NCI-H526 (cell line): ENCODE results near the gene RALY.

Source experiments
- DNase-seq, 2 experiments: peaks; one replicate each; lab custom pipeline; 2025; lab: John Stamatoyannopoulos, UW

The RALY gene

GRCh38 chr20:34076952-34077351 lies 83.2 kb downstream of the RALY start:
- DNase-seq = no peak

DNA sequence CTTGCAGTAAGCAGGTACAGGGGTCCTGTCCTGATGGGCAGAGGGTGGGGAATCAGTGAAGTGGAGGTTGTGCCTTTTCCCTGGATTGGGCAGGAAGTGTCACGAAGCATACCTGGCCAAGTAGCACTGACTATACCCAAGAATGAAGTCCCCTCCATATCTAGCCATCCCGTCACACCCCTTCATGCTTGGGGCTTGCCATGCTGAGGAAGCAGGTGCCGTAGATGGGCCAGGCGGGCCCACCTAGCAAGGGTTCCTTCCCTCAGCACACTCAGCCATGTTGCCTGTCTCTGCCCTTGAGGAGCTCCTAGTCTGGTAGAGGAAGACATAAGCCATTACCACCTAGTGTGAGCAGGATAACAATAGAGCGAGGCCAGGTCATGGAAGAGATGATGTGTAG lies 84.8 kb downstream of the RALY start:
- DNase-seq = no peak

- no peak for DNase-seq
Measured at GRCh38 chr20:34079818-34080217, 86.1 kb downstream of the RALY start.

- no peak for DNase-seq
Measured at GRCh38 chr20:34082232-34082887, 88.6 kb downstream of the RALY start.

DNA sequence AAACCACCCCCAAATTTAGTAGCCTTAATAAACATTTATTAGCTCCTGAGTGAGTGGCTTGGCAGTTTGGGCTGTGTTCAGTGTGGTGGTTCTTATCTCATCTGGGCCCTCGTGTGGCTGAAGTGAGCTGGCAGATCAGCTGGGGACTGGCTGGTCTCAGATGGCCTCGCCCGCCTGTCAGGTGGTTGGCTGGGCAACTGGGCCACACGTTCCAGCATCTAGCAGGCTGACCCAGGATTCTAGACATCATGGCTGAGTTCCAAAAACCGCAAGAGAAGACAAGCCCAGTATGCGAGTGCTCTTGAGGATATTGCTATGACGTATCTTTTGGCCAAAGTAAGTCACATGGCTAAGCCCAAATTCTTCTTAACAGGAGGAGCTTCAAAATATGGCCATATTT lies 89.4 kb downstream of the RALY start:
- no peak for DNase-seq

DNA sequence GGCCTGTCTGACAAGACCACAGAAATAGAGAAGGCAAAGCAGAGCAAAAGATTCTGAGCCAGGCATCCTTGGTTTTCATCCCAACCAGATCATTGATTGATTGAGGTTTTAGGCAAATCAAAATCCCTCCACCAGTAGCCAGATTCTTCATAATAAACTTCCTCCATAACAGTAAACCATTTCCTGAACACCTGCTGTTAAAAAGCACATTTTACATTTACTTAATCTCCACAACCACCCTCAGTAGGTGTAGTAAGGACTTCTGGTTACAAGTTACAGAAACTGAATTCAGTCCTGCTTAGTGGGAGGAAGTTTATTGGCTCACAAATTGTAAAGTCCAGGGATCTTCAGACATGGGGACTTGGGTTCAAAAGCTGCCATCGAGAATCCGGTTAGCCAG lies 90.1 kb downstream of the RALY start:
- no peak for DNase-seq

DNA sequence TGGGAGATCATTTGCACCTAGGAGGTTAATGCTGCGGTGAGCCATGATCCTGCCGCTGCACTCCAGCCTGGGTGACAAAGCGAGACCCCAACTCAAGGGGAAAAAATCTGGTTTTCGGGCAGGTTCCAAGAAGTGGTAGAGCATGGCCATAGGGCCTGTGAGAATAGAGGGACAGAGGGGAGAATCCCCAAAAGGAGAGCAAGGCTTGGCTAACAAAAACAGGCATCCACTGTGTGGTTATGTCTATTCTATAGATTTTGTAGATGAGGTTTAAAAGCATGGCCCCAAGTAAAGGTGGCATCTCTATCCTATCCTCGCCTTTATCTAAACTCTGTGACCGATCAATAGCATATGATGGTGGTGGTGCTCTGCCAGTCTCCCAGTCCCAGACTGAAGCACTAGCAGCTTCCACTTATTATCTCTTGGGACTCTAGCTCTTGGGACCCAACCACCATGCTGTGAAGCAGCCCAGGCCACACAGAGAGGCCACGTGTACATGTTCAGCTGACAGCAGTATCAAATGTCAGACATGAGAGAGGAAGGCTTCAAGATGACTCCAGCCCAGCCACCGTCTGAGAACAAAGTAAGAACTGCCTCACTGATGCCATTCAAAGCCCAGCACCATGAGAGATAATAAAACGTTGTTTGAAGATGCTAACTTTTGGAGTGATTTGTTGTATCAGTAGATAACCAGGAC lies 90.7 kb downstream of the RALY start:
- no peak for DNase-seq

DNA sequence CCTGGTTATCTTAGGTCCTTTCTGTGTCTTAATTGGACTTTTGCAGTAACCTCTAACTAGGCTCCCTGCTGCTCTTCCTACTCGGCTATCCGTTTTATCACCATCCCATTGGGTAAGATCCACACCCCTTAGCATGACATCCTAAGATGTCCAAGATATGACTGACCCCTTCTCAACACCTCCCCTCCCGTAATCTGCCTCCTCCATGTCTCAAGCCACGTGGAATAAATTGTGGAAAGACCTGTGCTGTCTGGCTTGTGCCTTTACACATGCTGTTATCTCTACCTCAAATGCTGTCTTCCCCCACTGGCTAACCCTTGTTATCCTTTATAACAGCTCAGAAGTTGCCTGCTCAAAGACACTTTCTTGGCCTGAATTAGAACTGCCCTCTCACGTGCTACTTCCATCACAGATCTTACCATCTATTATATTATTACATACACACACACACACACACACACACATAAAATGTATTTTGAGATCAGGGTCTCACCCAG lies 91.9 kb downstream of the RALY start:
- DNase-seq = no peak

DNA sequence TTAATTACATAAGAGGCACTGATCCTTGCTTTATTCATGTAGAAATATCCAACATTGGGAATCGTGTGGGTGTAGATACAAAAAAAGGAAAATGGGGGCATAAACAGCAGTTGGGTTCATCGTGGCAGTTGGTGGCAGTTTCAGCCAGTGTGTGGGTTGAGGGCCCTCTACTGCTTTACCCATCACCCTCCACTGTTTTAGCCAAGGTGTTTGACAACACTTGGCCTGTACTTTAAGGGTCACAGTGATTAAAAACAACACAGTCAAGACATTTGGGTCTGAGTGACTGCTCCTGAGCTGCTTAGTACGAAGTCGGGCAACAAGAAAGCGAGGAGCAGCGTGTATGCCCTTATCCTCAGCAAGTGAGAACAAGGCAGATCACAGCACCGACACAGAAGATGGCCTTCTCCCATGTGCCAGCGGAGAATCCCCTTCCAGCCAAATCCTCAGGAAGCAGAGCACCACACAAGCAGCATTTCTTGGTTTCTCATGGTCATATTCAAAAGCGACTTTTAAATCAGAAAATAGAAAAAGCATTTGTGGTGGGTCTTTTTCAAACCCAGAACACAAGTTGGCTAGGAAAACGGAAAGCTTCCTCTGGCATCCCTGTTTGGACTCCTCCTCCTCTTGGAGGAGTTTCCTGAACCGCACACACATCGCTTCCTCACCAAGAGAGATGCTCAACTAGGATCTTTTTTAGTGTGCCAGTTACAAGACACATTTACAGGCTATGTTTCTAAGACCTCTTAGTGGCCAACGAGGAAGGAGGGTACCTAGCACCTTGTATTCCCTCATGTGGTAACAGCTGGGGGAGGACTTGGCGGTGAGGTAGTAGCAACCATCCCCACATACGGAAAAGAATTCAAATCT lies 94.8 kb downstream of the RALY start:
- no peak for DNase-seq

DNA sequence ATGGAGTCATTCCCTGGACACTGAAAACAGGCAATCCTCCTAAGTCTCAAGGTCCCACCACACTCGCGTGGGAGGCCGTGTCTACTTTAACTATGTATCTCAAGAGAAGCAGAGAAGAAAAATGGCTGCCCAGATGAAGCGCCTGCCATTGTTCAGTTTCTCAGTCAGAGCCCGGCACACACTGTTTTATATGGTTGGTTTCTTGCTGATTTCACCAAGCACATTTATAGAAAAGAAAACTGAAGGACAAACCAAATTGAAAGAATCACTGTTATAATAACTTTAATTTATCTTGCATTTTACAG lies 95.4 kb downstream of the RALY start:
- DNase-seq = no peak

DNA sequence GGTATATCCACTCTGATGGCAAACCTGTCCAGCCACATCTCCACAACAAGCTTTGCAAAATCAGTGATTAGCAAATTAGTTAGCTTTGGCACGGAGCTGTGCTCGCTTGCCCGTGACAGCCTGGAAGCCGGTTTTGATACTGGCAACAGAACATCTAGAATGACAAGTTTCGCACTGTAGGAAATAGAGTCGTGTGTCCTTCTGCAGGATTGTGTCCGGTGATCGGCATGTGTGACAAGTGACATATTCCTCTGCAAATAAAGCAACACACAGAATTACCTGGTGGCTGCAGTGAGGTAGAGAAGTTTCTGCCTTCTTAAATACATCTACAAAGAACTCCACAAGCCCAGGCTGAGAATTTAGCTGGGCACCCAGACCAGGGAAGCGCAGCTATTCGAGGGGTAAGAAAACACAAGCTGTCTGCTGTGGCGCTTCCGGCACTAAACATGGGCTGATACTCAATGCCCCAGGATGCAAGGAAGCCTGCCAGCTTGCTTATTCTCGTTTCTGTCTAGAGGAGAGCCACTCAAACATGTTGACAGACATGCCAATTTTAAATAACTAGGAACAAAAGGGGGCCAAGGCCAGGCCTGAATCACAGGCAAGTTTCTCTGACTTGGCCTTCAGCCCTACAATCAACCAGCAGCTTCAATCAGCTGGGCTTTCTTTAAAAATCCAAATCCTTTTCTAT lies 96.1 kb downstream of the RALY start:
- peak in 1 of 2 experiments; percentile 21 for DNase-seq

- no peak for DNase-seq
Measured at GRCh38 chr20:34090645-34091044, 96.9 kb downstream of the RALY start.

- no peak for DNase-seq
Measured at GRCh38 chr20:34091637-34092200, 98.0 kb downstream of the RALY start.

DNA sequence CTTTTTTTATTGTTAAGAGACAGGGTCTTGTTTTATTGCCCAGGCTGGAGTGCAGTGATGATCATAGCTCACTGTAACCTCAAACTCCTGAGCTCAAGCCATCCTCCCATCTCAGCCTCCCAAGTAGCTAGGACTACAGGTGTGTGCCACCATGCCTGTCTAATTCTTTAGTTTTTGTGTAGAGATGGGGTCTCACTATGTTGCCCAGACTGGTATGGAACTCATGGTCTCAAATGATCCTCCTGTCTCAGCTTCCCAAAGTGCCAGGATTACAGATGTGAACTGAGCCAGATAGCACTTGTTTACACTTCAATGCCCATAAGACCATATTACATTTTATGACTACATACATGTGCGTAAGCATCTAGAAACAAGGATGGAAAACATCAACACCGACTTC lies 100.2 kb downstream of the RALY start:
- DNase-seq = no peak

DNA sequence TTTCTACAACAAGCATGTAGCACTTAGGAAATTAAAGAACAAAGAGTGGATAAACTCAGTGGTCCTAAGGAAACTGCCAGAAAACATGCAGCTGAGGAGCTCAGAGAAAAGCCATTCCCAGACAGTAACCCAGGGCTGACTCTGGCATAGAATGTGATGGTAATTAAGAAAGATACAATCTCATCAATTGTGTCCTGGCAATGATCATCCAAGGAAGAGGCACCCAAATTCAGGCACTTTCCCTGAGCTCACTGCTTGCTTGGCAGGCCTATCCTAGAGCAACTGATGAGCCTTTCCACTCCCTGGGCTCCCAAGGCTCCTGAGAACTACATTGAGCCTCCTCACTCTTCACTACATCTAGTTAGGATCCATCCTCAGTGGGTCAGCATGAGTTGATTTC lies 102.1 kb downstream of the RALY start:
- no peak for DNase-seq

GRCh38 chr20:34096699-34097444 lies 103.2 kb downstream of the RALY start:
- DNase-seq = no peak

GRCh38 chr20:34098570-34098969 lies 104.9 kb downstream of the RALY start:
- DNase-seq = no peak

- no peak for DNase-seq
Measured at GRCh38 chr20:34099675-34100074, 106.0 kb downstream of the RALY start.

DNA sequence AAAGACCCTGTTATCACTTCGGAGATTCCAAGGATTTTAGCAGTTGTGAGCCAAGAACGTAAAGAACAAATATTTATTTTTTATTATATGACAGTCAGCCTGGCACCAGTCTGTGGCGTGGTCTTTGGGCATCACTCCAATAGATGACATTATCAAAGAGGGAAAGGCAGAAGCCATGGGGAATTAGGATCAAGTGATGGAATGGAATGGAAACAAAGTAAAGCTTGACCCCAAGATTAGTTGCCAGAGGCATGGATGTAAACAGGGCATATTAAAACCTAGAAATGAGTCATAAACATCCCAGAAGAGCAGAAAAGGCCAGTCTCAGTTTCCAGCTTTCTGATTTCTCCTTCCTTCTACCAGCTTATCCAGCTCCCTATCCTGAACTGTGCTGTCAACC lies 106.9 kb downstream of the RALY start:
- no peak for DNase-seq

- DNase-seq = no peak
Measured at GRCh38 chr20:34102342-34102741, 108.6 kb downstream of the RALY start.

DNA sequence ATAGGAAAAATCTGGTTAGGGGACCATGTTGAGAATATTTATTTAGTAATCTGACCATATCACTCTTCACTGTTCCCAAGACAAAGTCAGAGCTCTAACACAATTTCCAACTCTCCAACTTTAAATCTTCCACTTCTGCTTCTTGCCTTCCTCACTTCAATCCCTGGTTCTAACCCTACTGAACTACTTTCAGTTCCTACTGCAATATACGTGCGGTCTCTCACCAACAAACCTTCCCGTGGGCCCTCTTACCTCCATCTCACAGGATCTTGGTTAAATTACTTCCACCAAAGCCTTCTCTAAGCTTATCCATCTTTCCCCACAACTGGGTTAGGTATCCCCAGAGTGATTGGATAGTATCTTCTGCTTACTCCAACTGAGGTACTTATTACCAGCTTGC lies 110.3 kb downstream of the RALY start:
- no peak for DNase-seq
